NCI-H2171 treated with DMSO at 0.1 percent for 48 hours (cell line): ENCODE data around the gene MYOCOS.
"Not testable (repeated sequence)": the region's sequence is repeated elsewhere in the genome, so short reads cannot be mapped to it uniquely, and the experiment has no call there.

Source experiments
- DNase-seq: peaks from one replicate; lab custom pipeline; 2025; lab: John Stamatoyannopoulos, UW

Gene MYOCOS

DNA sequence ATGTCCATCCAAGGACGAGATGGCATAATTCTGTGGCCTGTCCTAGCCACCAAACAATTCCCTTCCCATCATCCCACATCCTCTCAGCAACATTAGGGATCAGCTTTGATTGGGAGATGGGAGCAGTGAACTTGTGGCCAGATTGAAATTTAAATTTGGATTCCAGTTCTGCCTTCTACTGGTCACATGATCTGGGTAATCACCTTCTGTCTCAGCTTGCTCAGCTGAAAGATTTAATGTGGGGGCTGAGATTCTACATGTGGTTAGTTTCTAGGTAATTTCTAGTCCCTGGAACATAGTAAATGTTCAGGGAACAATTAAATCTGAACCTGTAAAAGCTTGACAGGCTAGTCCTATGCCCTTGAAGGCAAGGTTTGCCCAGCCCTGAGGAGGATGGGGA is 3.2 kb downstream of the MYOCOS start:
- no peak for DNase-seq

DNA sequence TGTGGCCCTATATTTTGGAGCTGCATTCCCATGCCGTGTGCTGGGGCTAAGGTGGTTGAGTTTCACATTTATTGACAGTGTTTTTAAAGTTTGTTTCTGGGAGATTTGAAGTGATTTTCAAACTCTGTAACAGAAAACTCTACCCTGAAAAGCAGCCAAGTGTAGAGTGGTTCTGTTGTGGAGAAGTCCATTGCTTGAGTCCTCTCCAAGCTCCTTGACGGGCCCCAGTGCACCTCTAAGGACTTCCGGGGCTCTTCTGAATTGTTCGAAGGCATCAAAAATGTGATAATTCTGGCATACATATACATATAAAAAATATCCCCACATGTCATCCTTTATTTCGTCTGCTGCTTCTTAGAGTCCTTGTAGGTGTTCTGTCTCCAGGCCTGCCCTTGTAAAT is 5.0 kb downstream of the MYOCOS start:
- DNase-seq = no peak

DNA sequence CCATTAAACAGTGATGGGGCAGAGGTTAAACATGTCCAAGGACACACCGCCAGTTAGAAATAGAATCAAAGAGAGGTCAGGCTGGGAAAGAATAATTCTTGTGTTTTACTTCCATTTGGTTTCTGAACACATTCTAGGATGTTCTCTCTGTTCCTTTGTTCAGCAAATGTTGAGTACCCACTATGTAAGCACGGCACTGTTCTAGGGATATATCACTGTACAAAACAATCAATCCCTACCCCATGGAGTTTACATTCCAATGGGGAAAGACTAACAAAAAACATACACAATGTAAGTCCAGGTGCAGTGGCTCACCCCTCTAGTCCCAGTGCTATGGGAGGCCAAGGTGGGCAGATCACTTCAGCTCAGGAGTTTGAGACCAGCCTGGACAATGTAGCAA is 6.2 kb downstream of the MYOCOS start:
- DNase-seq = no peak

DNA sequence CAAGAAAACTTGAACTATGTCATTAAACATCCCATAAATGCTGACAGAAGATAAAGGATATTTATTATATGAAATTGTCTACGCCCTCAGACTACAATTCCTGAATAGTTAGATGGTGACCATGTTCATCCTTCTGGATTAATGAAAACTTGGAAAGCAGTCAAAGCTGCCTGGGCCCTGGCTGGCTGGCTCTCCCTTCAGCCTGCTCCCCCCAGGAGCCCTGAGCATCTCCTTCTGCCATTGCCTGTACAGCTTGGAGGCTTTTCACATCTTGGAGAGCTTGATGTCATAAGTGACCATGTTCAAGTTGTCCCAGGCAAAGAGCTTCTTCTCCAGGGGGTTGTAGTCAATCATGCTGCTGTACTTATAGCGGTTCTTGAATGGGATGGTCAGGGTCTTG is 13.6 kb downstream of the MYOCOS start:
- DNase-seq = no peak

- DNase-seq = no peak
These were observed 14.1 kb downstream of the MYOCOS start for GRCh38 chr1:171636141-171636540.

- no peak for DNase-seq
These were observed 16.0 kb downstream of the MYOCOS start for GRCh38 chr1:171637928-171638576.

DNA sequence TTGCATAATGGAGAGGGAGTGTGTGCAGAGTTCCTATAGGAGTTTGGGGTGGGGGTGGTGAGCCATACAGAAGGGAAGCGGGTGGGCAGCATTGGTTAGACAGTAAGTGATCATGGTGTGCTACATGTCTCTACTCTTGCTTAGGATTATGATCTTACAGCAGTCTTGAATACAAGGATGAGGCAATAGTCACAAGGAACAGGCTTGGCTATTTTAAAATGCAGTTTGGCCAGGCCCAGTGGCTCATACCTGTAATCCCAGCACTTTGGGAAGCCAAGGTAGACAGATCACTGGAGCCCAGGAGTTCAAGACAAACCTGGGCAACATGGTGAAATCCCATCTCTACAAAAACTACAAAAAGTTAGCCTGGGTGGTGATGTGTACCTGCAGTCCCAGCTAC is 18.2 kb downstream of the MYOCOS start:
- DNase-seq = no peak

- no peak for DNase-seq
These were observed 19.2 kb downstream of the MYOCOS start for GRCh38 chr1:171641076-171641864.

DNA sequence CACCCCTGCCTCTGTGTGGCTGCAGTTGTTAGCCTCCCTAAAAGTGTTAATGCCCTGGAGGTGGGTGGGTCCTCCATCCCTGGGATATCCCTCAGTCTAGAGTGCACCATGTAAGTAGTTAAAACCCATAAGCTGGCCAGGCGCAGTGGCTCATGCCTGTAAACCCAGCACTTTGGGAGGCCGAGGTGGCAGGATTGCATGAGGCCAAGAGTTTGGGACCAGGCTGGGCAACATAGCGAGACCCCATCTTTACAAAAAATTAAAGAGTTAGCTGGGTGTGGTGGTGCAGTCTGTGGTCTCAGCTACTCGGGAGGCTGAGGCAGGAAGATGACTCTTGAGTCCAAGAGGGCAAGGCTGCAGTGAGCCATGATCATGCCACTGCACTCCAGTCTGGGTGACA is 20.2 kb downstream of the MYOCOS start:
- no peak for DNase-seq

DNA sequence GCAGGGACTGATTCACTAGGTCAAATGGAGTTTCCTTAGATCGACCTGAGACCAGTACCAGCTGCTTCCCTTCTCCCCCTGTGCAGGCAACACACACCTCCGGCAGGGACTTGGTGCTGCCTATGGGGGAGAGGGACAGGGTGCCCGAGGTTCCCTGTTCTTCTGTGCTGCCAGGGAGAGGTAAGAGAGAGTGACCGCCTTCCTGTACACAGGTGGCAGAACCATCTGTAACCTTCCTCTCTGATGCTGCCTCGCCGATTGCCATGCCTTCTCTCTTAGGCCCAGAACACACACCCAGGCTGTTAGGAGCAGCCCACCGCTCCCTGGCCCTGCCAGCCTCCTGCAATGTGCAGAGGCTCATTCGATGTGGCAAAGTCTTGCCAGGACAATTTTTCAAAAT is 21.1 kb downstream of the MYOCOS start:
- peak; percentile 8 for DNase-seq

- DNase-seq = peak; percentile 62
These were observed 22.9 kb downstream of the MYOCOS start for GRCh38 chr1:171644805-171645483.

DNA sequence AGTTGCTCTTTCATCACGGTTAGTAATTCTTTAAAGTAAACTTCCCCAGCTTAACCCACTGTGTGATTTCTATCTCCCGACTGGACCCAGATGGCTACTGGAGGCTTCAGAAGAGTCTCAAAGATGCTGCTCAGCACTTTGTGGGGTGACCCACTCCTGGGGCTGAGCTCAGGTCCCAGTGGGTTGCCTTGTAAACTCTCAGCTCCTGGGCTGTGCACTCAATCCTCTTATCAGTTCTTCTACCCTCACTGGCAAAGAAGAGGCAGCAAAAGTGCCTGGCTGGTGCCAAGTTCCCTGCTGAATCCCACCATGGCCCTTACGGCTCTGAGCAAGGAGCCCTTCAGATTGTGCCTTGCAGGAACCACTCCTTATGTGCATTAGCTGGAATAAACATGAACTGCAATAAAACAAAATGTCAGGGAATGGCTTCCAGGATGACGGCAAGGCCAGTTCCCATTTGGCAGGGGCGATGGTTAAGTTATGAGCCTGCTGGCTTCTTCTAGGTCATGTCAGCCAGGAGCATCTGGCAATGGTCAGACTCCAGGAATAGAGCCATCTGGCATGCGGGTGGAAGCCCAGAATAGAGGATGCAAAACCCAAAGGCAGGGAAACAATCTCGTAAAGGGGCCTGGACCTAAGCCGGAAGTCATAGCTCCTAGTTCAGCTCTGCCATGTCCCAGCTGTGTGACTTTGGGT is 23.7 kb downstream of the MYOCOS start:
- DNase-seq = peak; percentile 75

DNA sequence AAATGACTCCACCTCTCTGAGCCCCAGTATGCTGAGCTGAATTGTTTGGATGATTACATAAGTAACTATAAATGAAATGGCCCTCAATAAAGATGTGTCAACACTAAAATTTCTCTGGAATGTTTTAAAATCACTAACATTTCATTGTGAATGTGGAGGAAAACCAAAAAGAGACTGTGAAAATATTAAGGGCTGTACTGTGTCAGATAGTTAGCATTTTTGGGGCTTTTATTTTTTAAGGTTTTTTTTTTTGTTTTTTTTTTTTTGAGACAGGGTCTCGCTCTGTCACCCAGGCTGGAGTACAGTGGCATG is 24.2 kb downstream of the MYOCOS start:
- DNase-seq = no peak

DNA sequence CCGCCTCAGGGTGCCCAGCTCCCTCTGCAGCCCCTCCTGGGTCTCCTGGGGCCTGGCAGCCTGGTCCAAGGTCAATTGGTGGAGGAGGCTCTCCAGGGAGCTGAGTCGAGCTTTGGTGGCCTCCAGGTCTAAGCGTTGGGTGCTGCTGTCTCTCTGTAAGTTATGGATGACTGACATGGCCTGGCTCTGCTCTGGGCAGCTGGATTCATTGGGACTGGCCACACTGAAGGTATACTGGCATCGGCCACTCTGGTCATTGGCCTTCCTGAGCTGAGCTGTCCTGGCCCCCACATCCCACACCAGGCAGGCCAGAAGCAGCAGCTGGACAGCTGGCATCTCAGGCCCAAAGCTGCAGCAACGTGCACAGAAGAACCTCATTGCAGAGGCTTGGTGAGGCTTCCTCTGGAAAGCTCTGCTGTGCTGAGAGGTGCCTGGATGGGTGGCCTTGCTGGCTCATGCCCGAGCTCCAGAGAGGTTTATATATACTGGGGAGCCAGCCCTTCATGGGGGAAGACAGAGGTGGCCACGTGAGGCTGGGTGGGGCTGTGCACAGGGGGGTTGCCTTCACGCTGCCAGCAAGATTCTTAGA is 30.3 kb downstream of the MYOCOS start, which contains the start of gene MYOC:
Gene MYOC, minus strand, starts transcription at position 455 of the 589 bp plus-strand sequence. Its CDS starts 77 bp downstream, at position 378.
- DNase-seq = no peak

DNA sequence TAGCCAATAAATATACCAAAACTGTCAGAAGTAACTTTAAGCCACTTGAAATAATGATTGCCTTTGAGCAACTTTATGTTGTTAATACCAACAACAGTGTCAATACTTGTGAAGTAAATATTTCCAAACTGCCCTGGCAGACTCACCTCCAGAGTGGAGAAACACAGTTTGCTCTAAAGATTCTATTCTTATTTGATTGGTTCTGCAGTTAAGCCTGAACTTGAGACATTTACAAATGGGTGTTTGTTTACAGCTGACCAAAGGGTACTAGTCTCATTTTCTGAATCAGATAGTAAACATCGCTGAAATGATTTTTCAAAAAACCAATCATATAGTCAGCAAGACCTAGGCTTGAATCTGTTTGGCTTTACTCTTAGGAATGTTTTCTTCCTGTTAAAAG is 31.8 kb downstream of the MYOCOS start:
- DNase-seq = no peak

- DNase-seq = no peak
These were observed 32.3 kb downstream of the MYOCOS start for GRCh38 chr1:171654201-171654941.

DNA sequence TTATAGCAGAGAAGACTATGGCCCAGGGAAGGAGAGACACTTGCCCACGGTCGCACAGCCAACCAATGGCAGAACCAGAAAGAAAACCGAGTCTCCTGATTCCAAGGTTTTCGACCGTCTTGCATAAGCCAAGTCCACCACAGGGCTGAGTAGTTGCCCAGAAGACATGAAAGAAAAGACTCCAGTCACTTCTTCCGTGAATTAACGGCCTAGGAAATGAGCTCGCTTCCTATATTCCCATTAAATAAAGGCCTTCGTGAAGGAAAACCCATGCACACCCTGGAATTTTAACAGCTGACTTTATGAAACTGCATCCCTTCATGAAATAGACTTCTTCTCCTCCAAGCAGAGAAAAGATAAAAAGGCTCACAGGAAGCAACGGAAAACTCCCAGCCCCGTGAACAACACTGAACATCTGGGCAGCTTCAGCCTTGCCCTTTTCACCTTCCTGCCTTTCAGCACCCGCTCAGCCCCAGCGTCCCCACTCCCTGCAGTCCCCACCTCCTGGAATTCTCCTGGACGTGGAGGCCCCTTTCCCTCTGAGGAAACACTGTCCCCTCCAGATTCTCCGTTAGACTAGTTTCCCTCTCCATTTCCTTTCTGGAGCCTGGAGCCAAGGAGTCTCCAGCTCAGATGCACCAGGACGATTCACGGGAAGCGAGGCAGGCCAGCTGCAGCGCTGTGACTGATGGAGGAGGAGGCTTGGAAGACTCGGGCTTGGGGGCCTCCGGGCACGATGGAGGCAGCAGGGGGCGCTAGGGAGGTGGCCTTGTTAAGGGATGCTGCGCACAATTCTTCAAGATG is 33.1 kb downstream of the MYOCOS start:
- DNase-seq = no peak

DNA sequence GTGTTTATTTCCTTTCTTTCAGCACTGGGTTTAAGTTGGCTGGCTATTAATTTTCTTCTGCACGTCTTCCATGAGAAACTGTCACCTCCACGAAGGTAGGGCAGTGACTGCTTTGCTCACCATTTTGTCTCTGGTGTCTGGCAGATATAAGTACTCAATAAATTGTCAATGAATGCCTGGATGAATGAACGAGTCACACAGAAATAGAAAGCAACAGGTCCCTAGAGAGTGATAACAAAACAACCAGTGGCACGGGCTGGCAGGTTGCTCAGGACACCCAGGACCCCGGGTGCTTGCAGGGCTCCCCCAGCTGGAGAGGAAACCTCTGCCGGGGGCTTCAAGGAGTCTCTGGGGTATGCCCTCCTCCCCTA is 33.7 kb downstream of the MYOCOS start:
- DNase-seq = no peak

DNA sequence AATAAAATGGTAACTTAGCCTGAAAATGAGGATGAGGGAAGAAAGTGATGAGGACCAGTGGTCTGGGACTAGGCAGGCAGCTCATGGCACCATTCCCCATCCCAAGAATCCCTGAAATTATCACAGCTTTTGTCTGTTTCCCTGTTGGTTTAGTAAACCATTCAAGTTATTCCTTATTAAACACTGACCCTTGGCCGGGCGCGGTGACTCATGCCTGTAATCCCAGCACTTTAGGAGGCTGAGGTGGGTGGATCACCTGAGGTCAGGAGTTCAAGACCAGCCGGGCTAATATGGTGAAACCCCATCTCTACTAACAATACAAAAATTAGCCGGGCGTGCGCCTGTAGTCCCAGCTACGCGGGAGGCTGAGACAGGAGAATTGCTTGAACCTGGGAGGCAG is 34.2 kb downstream of the MYOCOS start:
- not testable (repeated sequence) for DNase-seq

- no peak for DNase-seq
These were observed 39.1 kb downstream of the MYOCOS start for GRCh38 chr1:171661076-171661650.
